KG1 (cell line): ENCODE measurements around the gene ERCC4.
"Not testable (repeated sequence)": the region's sequence is repeated elsewhere in the genome, so short reads cannot be mapped to it uniquely, and the experiment has no call there.

Source experiments
- DNase-seq: peaks from one replicate; lab custom pipeline; 2025; lab: John Stamatoyannopoulos, UW

ERCC4 gene

DNA sequence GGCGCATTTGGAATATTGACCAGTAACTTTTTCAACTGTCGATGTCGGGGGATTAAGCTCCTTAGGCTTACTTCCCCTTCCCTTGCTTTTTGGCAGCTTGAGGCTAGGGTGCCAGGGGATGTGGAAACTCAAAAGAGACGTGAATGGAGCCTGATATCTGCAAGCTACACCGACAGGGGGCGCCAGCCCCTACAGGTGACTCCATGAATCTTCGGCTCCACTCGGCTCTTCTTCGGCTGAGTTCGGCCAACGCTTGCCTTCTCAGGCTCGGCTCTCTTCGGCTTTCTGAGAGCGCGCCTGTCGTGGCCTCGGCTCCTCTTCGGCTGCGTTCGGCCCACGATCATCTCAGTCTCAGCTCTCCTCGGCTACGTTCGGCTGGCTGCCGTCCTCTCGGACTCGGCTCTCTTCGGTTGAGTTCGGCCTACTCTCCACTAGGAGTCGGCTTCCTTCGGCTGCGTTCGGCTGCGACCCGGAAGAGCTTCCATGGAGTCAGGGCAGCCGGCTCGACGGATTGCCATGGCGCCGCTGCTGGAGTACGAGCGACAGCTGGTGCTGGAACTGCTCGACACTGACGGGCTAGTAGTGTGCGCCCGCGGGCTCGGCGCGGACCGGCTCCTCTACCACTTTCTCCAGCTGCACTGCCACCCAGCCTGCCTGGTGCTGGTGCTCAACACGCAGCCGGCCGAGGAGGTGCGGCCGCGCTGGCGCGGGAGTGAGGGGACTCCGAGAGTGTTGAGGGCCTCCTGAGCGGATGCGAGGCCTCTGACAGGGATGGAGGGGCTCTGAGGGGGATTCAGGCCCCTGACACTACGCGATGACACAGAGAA, at the start of gene ERCC4:
Gene ERCC4, plus strand, starts transcription at position 472 of the 827 bp plus-strand sequence. Its CDS starts 12 bp downstream, at position 484.
- peak; percentile 99 for DNase-seq

DNA sequence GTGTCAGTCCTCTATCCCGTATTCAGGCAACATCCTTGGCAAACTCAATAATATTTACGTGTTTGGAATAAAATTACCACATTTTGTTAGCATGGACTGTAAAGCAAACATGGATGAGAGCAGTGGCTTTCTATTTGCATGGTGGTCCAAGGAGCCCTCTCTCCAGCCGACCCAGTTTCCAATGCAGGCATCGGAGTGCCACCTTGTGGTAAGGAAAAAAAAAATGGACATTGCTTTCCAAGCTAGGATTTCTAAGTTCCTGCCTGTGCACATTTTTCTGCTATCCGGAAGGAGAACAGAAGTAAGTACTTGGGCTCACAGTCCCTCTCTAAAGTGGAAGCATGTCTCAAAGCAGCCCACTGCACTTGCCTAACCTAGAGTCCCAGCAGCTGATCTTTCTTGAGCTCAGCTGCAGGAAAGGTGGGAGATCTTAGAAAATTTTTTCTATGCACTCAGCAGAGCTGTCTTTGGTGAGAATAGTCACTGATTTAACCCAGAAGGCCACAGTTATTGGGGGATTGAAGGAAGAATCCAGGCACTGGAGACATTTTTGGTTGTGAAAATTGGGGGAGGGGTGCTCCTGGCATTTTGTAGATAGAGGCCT, 46.0 kb upstream of the ERCC4 start:
- no peak for DNase-seq

DNA sequence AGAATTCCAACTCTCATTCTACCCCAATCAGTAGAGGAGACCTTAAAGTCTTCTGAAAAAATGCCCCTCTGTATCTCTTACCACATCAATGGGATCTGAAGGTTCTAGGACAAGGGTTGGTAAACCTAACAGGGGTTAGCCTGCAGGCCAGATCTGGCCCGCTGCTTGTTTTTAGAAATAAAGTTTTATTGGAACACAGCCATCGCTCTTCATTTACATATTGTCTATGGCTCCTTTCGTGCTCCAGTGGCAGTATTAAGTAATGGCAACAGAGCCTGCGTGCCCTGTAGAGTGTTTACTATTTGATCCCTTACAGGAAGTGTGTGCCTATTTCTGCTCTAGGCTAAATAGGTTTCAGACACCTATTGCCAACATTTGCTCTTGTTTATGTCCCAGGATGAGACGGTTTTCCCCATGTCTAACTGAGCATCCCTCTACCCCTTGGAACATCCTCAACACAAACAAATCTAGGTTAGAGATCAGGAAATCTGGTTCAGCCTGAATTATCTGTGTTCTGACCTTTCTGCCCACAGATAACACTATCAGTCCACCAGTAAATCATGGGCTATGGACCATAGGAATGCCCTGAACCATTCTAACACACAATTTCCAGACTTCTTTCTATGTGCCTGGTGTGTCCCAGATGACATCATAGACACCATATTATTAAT, 44.2 kb upstream of the ERCC4 start:
- DNase-seq, result no peak

DNA sequence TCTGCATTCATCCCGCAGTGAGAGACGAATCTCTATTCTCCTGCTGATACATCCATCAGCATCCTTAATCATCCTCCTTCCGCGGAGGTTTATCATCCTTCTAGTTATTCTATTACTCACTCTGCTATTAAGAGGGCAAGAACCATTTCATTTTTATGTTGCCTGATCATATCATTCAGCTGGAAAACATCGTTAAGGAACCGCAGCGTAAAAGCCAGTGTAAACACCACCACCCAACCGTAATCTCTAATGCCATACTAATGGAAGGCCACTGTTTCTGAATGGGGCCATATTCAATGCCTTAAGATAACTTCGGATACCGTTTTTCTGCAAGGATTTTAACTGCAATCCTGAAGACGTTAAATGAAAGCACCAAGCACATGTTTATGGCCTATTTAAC, 36.7 kb upstream of the ERCC4 start:
- DNase-seq, result no peak

DNA sequence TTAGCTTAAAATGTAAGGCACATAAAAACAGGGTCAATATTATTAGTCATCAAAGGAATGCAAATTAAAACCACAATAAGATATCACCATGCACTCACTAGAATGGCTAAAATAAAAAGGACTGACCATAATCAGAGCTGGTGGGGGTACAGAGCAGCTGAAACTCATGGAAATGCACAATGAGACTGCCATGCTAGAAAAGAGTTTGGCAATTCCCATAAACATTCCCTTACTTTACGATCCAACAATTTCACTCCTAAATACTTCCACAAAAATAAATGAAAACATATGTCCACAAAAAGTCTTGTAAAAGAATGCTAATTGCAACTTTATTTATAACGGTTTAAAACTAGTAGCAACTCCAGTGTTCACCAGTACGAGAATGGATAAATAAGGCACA, 36.1 kb upstream of the ERCC4 start:
- DNase-seq, result no peak

DNA sequence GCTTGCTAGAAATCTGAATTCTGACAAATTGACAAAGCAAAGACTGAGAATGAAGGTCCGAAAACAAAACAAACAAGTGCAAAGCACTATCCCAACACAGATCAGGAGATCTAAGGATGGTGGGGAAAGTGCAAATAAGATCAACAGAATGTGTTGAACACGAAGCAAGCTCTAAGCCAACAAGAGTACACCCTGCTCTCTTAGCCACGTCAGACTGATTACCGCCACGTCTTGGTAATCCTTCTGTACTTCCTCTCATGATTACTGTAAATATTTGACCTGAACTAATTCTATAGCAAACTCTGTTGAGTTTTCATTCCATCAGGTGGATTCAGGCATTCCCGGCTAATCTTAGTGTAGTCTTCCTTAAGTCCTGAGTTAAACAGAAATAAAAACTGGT, 34.3 kb upstream of the ERCC4 start:
- no peak for DNase-seq

DNA sequence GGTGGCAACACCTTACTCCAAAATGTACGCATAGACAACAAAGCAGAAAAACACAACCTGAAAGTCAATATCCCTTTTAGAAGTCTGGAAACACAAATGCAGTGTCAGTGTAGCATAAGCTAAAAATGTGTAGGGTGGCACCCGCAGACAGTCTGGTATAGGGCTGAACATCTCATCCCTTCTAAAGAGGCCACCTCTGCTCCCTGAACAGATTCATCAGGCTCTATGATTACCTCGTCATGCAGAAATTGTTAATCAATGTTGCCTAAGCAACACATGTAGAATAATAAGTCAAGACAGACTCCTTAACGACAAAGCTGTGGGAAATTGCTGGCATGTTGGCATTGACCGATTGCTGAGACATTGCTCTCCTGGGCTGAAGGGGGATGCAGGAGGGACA, 33.3 kb upstream of the ERCC4 start:
- DNase-seq, result no peak

DNA sequence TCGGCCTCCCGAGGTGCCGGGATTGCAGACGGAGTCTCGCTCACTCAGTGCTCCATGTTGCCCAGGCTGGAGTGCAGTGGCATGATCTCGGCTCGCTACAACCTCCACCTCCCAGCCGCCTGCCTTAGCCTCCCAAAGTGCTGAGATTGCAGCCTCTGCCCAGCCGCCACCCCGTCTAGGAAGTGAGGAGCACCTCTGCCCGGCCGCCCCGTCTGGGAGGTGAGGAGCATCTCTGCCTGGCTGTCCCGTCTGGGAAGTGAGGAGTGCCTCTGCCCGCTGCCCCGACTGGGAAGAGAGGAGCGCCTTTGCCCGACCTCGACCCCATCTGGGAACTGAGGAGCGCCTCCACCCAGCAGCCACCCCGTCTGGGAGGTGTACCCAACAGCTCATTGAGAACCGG, 30.6 kb upstream of the ERCC4 start:
- not testable (repeated sequence) for DNase-seq

DNA sequence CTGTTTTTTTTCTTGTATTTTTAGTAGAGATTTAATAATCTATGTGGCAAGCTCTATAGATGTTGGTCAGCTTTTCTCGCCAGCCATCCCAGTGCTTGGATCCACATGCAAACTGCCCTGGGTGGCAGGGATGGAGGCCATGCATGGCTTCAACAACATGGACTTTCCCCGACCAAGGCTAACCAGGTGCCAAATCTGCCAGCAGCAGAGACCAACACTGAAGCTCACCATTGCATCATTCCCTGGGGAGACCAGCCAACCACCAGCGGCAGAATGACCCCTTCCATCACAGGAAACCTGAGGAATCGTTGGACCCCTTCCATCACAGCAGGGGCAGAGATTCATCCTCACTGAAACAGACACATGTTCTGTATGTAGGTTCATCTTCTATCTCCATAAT, 27.7 kb upstream of the ERCC4 start:
- no peak for DNase-seq

DNA sequence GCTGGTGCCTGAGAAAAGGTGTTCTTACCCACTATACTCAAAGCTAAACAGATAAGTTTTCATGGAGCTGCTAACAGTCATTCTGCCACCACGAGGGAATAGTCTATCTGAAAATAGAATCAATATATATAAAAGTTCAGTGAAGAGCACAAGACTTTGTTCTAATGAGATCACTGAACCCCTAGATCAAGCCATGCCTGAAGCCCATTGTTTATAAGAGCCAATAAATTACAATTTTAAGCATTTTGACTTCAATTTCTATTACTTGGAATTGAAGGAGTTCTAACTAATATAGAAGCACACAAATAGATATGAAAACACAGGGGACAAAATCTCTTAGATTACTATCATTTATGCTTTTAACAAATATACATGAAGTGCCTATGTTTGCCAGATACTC, 24.4 kb upstream of the ERCC4 start:
- no peak for DNase-seq

DNA sequence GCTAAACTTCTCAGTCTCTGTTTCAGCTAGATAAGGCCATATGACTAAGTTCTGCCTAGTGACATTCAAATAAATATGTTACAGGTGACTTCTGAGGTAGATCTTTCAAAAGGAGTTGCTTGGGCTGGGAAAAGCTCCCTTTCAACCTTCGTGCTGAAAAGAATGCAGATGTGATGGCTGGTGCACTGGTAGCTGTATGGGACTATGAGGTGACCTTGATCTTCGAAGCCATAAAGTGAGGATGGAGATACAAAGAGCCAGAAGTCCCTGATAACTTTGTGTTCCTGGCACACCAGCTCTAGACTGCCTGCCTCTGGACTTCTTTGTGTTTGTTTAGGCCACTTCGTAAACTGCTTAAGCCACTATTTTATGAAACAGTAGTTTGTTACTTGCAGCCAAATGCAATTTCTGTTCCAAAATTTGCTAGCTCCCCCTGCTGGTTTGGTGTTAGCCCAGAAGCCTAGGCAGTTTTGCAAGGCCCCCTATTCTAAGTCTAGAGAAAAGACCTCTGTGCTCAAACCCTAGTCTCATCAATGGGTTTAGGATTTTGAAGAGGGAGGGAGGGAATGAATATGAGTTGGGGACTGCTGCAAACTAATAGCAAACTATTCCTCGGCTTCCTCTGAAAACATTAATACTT, 23.3 kb upstream of the ERCC4 start:
- no peak for DNase-seq

DNA sequence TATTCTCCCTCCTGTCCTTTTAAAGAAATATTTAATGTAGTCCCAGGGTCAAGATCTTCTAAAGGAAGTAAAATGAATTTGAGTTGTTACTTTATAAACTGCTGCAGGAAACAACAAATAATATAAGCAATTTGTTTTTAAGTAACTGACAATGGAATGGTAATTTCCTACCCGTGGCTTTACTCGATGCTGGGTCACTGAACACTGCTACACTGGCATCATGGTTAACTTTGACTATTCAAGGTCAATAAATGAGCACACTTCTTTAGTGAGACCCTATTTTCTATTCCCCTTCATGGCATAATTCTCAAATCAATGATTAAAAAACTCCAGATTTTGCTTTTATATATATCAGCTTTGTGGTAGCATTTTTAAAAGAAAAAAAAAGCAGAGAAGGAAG, 22.1 kb upstream of the ERCC4 start:
- DNase-seq, result no peak

DNA sequence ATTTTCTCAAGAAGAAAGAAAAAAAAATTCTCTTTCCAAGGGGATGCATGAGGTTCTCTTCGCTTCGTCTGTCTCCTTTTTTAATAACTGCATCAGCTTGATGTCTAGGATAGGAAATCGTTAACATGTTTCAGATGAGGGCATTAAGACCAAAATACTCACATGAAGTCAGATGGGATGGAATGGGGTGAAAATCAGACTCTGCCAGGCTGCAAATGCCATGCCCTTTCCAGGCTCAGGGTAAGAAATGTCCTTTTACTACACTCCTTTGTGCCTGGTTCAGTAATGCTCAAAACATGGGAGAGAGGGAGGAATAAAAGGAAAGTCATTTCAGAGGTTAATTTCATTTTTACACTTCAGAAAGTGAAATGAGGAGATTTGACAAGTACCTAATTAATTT, 21.7 kb upstream of the ERCC4 start:
- DNase-seq, result no peak

DNA sequence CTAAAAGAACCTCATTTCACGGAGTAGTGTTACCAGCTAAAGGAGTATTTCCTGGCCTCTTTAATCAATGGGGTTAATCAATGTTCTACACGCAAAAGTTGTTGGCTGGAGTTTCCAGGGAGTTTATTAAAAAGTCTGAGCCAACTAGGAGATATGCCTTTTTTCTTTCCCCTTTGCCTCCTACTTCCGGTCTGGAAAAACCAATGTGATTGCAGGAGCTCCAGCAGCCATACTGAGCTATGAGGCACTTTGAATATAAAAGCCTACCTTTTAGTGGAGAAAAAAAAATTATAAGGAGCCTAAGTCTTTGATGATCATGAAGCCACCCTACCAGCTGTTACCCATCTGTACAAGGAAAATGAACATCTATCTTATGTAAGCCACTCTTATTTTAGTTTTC, 17.9 kb upstream of the ERCC4 start:
- no peak for DNase-seq

DNA sequence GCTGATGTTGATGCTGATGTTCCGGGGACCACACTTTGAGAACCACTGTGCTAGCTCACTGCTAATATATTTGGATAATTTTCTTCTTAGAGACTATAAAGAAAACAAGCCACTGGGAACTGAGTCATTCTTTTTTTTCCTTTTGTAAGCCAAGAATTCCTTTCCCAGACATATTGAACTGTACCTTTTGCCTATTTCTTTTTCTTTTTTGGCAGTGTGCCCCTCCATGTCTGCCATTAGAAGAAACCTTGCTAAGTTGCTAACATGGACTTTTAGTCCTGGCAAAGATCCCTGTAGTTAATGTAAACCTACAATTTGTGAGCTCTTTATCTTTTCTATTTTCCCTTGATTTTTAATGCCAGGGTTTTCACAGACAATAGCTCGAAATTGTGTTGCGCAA, 17.3 kb upstream of the ERCC4 start:
- no peak for DNase-seq

DNA sequence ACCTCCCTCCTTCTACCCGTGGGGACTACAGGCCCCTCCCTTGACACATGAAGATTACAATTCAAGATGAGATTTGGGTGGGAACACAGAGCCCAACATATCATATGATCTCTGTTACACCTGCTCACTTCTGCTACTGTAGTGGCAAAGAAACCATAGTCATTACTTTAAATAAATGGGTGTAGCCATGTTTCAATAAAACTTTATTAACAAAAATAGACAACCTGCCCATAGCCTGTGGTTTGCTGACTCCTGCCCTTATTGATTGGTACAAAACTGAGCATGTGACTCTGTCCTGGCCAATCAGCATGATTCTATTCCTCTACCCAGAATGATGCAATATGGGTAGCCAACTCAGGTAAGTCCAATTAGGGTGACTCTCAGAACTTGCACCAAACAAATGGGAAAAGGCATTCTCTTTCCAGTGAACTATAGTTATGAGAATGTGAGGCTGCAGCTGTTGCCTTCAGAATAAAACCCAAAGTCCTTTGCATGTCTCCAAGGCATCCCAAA, 15.7 kb upstream of the ERCC4 start:
- no peak for DNase-seq

DNA sequence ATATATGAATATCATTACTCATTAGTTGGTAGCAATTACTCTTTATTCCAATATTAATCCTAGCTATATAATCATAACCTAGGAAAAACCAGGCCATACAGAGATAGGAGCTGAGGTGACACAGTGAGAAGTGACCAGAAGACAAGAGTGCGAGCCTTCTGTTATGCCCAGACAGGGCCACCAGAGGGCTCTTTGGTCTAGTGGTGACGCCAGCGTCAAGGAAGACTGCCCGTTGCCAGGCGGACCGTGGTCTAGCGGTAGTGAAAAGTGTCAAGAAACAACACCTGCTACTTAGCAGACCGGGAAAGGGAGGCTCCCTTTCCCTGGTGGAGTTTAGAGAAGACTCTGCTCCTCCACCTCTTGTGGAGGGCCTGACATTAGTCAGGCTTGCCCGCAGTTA, 15.1 kb upstream of the ERCC4 start:
- not testable (repeated sequence) for DNase-seq

DNA sequence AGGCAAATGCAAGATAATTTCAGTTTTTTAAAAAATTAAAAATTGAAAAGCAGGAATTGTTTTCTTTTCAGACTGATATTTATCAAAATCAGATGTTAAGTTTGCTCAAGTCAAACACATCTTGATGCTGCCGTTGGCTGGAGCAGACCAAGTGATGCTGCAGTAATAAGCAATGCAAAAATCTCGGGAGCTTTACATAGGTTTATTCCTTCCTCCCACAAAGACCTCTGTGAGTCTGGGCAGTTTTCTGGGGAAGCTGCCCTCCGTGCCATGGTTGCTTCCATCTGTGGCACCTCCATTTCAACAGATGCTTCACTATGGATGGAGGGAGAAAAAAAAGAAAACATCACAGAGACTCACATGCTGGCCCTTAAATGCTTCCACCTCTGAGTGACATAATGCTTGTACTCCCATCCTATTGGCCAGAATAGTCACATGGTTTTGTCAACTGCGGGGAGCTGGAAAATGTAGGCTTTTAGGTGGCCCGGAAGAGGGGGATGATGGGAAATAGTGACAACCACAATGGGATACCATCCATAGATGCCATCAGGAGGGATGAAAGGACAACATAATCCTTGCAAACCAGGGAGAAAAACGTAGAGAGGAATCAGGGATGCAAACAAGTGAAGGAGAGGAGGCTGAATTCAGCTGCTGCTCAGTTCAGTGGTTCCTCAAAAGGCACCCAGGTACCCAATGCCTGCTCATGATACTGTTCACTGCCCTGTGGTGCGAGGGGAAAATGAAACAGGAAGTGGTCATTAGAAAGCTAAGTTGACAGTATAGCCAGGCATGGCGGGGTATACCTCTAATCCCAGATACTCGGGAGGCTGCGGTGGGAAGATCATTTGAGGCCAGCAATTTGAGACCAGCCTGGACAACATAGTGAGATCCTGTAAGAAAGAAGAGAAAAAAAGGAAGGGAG, 13.5 kb upstream of the ERCC4 start:
- DNase-seq, result no peak

DNA sequence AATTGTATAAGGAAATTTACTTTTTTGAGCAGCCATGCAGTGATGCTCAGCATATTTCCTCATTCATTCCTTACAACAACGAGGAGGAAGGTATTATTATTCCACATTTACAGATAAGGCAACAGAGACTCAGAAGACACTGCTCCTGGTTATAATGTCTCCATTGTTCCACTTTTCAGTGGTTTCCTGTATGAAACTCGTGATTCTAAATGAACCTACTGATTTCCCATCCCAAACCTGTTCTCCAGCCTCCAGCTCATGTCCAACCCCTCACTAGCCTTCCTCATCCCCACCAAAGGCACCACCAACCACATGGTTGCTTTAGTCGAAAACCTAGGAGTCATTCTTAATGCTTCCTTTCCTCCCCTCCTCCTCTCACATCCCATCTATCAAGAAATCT, 12.5 kb upstream of the ERCC4 start:
- no peak for DNase-seq

DNA sequence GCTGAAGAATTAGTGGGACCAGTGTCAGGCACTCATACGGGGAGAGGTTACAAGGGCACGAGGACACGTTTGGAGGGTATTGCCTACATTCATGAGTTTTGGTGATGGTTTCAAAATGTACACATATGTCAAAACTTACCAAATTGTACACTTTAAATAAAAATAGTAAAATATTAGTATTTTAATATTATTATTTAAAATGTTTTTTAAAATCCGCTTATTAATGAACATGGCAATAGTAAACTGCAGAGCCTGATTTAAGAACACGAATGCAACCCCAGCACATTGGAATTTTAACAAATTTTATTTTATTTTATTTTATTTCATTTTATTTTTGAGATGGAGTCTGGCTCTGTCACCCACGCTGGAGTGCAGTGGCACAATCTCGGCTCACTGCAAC, 10.9 kb upstream of the ERCC4 start:
- no peak for DNase-seq

DNA sequence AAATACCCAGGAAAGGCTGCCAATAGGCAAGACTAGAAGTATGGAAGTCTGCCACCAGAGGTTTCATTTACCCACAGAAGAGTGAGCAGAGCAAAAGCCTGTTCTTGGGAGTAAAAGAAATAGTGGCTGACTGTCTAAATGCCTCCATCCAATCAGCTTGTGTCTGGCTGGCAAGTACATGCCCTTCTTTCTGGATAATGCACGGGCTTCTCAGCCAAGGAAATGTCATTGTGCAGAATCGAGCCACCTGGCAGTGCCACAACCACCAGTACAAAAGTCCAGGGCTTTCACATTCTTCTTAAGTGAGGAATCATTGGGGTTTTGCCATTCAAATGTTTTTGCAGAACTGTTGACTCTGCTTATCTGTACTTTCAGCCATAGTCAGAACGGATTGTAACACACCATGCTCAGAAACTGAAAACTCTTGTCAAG, 10.1 kb upstream of the ERCC4 start:
- no peak for DNase-seq
